ENCODE measurements around the gene DNAJC12.

The DNAJC12 gene

GRCh38 chr10:67779465-67780203 is 58.4 kb downstream of the DNAJC12 start:
- Histone ChIP-seq H3K36me3 (ENCODE audit: control insufficient read depth, insufficient read depth, low read length) (no peaks in the 10 kb centered on the region), H3K4me3 (ENCODE audit: low read depth, low read length) (no peak overlapping the region), H3K79me2 (no peaks in the 10 kb centered on the region), H3K4me1 (no peaks in the 10 kb centered on the region), H3K9me3 (ENCODE audit: control insufficient read depth, low read length) (no peaks in the 10 kb centered on the region), H3K9ac (no peak overlapping the region), H2AFZ (no peak overlapping the region), H3K4me2 (ENCODE audit: low read length) (no peak overlapping the region), H3K27me3 (ENCODE audit: control insufficient read depth, insufficient read depth, low read length) (no peaks in the 10 kb centered on the region), H3K27ac (no peak overlapping the region)
- TF ChIP-seq, protein P1, sequence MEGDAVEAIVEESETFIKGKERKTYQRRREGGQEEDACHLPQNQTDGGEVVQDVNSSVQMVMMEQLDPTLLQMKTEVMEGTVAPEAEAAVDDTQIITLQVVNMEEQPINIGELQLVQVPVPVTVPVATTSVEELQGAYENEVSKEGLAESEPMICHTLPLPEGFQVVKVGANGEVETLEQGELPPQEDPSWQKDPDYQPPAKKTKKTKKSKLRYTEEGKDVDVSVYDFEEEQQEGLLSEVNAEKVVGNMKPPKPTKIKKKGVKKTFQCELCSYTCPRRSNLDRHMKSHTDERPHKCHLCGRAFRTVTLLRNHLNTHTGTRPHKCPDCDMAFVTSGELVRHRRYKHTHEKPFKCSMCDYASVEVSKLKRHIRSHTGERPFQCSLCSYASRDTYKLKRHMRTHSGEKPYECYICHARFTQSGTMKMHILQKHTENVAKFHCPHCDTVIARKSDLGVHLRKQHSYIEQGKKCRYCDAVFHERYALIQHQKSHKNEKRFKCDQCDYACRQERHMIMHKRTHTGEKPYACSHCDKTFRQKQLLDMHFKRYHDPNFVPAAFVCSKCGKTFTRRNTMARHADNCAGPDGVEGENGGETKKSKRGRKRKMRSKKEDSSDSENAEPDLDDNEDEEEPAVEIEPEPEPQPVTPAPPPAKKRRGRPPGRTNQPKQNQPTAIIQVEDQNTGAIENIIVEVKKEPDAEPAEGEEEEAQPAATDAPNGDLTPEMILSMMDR (IDR thresholded peaks at IDR 0.05), result peak; percentile 85

- no peak overlapping the region for H3K27ac ChIP-seq
- TF ChIP-seq, protein P1 (IDR thresholded peaks at IDR 0.05), result no peak
- H3K4me3 ChIP-seq (ENCODE audit: low read depth, low read length), result no peak overlapping the region
- no peak overlapping the region for H3K4me2 ChIP-seq (ENCODE audit: low read length)
- no peaks in the 10 kb centered on the region for H3K4me1 ChIP-seq
- H2AFZ ChIP-seq, result no peak overlapping the region
- H3K79me2 ChIP-seq, result no peaks in the 10 kb centered on the region
- H3K9me3 ChIP-seq (ENCODE audit: control insufficient read depth, low read length), result no peaks in the 10 kb centered on the region
- H3K36me3 ChIP-seq (ENCODE audit: control insufficient read depth, insufficient read depth, low read length), result no peaks in the 10 kb centered on the region
- H3K9ac ChIP-seq, result no peak overlapping the region
- H3K27me3 ChIP-seq (ENCODE audit: control insufficient read depth, insufficient read depth, low read length), result no peaks in the 10 kb centered on the region
These were observed 61.6 kb downstream of the DNAJC12 start for GRCh38 chr10:67776371-67776770.

GRCh38 chr10:67775279-67775678 is 62.7 kb downstream of the DNAJC12 start:
- TF ChIP-seq, protein P1 (IDR thresholded peaks at IDR 0.05), result no peak
- Histone ChIP-seq H3K4me3 (ENCODE audit: low read depth, low read length) (no peak overlapping the region), H3K79me2 (no peaks in the 10 kb centered on the region), H3K27me3 (ENCODE audit: control insufficient read depth, insufficient read depth, low read length) (no peaks in the 10 kb centered on the region), H3K27ac (no peak overlapping the region), H3K4me2 (ENCODE audit: low read length) (no peak overlapping the region), H2AFZ (no peak overlapping the region), H3K9ac (no peak overlapping the region), H3K9me3 (ENCODE audit: control insufficient read depth, low read length) (no peaks in the 10 kb centered on the region), H3K4me1 (no peaks in the 10 kb centered on the region), H3K36me3 (ENCODE audit: control insufficient read depth, insufficient read depth, low read length) (no peaks in the 10 kb centered on the region)

- no peaks in the 10 kb centered on the region for H3K79me2 ChIP-seq
- no peaks in the 10 kb centered on the region for H3K36me3 ChIP-seq (ENCODE audit: control insufficient read depth, insufficient read depth, low read length)
- H3K27me3 ChIP-seq (ENCODE audit: control insufficient read depth, insufficient read depth, low read length), result no peaks in the 10 kb centered on the region
- TF ChIP-seq, protein P1 (IDR thresholded peaks at IDR 0.05), result no peak
- no peak overlapping the region for H3K4me3 ChIP-seq (ENCODE audit: low read depth, low read length)
- H3K9ac ChIP-seq, result no peak overlapping the region
- H3K4me2 ChIP-seq (ENCODE audit: low read length), result no peak overlapping the region
- no peaks in the 10 kb centered on the region for H3K4me1 ChIP-seq
- H2AFZ ChIP-seq, result no peak overlapping the region
- no peak overlapping the region for H3K27ac ChIP-seq
- no peaks in the 10 kb centered on the region for H3K9me3 ChIP-seq (ENCODE audit: control insufficient read depth, low read length)
These were observed 65.0 kb downstream of the DNAJC12 start for GRCh38 chr10:67772894-67773511.

Data from parathyroid adenoma (tissue), 2 donors.